C4-2B (cell line): ENCODE data around the gene GALNTL6.

Source experiments
- ZFX ChIP-seq: fragments of 450-650 bp; IDR thresholded peaks from 2 replicates; pipeline ENCODE4 v1.6.1; 2017
- TF ChIP-seq, protein P1 (sequence below): fragments of 450-650 bp; conservative IDR thresholded peaks from 2 replicates; pipeline ENCODE4 v1.5.1; 2017; ENCODE audit warnings: mild to moderate bottlenecking

DNA sequence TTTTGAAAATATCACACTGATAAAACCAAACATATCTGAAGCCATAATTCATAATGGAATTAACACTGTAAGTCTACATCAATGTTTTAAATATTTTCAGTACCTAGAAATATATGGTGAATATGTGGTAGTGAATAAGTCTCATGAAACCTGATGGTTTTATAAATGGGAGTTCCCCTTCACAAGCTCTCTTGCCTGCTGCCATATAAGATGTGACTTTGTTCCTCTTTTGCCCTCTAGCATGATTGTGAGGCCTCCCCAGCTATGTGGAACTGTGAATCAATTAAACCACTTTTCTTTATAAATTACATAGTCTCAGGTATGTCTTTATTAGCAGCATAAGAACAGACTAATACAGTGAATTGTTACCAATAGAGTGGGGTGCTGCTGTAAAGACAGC lies 818.6 kb downstream of the GALNTL6 start:
- TF ChIP-seq, protein P1, sequence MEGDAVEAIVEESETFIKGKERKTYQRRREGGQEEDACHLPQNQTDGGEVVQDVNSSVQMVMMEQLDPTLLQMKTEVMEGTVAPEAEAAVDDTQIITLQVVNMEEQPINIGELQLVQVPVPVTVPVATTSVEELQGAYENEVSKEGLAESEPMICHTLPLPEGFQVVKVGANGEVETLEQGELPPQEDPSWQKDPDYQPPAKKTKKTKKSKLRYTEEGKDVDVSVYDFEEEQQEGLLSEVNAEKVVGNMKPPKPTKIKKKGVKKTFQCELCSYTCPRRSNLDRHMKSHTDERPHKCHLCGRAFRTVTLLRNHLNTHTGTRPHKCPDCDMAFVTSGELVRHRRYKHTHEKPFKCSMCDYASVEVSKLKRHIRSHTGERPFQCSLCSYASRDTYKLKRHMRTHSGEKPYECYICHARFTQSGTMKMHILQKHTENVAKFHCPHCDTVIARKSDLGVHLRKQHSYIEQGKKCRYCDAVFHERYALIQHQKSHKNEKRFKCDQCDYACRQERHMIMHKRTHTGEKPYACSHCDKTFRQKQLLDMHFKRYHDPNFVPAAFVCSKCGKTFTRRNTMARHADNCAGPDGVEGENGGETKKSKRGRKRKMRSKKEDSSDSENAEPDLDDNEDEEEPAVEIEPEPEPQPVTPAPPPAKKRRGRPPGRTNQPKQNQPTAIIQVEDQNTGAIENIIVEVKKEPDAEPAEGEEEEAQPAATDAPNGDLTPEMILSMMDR, result no peak
- no peak for TF ChIP-seq ZFX
